ENCODE data around the gene MAP2K5. TPM values are rescaled to one million over a fixed set of nuclear protein-coding genes. Genes with fewer than 3 reads are reported as not detected.

The MAP2K5 gene
- polyA plus RNA-seq, 3 donors: 20.4 to 20.8 (median 20.6) TPM

GRCh38 chr15:67852418-67852817 lies 309.9 kb downstream of the MAP2K5 start:
- no peak for DNase-seq (ENCODE audit: extremely low read depth in 1 of 11, low read depth in 9 of 11, low spot score in 4 of 11)

GRCh38 chr15:67853454-67853853 lies 311.0 kb downstream of the MAP2K5 start:
- DNase-seq (ENCODE audit: extremely low read depth in 1 of 11, low read depth in 9 of 11, low spot score in 4 of 11): no peak

DNA sequence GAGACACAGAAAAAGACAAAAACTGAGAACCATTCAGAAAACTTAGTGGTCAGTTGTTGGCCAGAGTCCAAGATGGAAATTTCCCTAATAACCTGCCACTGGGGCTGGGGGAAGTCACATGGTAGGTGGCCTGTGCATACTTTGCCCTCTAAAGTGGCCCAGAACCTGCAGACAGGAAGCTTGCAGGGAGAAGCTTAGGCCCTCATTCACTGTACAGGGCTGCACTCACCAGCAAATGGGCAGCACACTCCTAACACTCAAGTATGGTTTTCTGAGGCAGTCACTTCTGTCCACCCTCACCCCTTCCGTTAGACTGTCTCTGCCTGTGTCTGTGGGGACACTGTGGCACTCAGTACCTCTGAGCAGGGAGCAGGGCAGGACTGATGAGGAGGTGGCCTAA lies 311.9 kb downstream of the MAP2K5 start:
- no peak for DNase-seq (ENCODE audit: extremely low read depth in 1 of 11, low read depth in 9 of 11, low spot score in 4 of 11)

DNA sequence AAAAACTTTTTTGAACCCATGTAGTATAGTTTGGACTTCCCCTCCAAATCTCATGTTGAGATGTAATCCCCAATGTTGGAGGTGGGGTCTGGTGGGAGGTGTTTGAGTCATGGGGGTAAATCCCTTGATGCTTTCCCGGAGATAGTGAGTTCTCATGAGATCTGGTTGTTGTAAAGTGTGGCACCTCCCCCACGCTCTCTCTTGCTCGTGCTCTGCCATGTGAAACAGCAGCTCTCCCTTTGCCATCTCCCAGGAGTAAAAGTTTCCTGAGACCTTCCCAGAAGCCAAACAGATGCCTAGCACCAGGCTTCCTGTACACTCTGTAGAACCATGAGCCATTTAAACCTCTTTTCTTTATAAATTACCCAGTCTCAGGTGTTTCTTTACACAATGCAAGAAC lies 313.3 kb downstream of the MAP2K5 start:
- peak in 1 of 11 donors; percentile 55 for DNase-seq (ENCODE audit: extremely low read depth in 1 of 11, low read depth in 9 of 11, low spot score in 4 of 11)

Other genes starting within 250 kb of the MAP2K5 start
- gene C15orf61, start 21.6 kb upstream of the MAP2K5 start, polyA plus RNA-seq (ENCODE audit: insufficient read length in 3 of 3): 1 to 10 TPM; 5.9 to 7.2 (median 6.3) TPM